HG02852 (cell line): Measurements from ENCODE around the gene FETUB.

Experiments used
- ATAC-seq: cut with Tn5 transposase; IDR thresholded peaks from one replicate; pipeline ENCODE4 v1.9.1; 2021; ENCODE audit warnings: mild to moderate bottlenecking, moderate library complexity; ENCODE audit not compliant: unreplicated experiment

The FETUB gene, protein sequence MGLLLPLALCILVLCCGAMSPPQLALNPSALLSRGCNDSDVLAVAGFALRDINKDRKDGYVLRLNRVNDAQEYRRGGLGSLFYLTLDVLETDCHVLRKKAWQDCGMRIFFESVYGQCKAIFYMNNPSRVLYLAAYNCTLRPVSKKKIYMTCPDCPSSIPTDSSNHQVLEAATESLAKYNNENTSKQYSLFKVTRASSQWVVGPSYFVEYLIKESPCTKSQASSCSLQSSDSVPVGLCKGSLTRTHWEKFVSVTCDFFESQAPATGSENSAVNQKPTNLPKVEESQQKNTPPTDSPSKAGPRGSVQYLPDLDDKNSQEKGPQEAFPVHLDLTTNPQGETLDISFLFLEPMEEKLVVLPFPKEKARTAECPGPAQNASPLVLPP

GRCh38 chr3:186639778-186640472, at the start of gene FETUB:
Gene FETUB (plus strand): TSS chr3:186640399. CDS start chr3:186640461, 62 bp downstream.
- ATAC-seq = no peak

GRCh38 chr3:186590580-186591295, 49.5 kb upstream of the FETUB start:
- ATAC-seq = no peak

DNA sequence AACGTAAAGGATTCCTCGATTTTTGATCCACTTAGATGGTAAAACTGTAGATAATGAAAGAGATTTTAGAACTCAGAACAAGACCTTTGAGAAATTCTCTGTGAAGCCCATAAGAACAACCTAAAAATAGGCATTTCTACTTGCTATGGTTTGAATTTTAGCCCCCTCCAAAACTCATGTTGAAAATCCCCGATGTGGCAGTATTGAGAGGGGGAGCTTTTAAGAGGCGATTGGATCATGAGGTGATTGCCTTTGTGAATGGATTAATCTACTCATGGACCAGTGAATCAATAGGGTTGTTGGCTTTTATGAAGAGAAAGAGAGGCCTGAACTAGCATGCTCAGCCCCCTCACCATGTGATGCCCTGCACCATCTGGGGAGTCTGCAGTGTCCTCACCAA, 47.5 kb upstream of the FETUB start:
- ATAC-seq = no peak

DNA sequence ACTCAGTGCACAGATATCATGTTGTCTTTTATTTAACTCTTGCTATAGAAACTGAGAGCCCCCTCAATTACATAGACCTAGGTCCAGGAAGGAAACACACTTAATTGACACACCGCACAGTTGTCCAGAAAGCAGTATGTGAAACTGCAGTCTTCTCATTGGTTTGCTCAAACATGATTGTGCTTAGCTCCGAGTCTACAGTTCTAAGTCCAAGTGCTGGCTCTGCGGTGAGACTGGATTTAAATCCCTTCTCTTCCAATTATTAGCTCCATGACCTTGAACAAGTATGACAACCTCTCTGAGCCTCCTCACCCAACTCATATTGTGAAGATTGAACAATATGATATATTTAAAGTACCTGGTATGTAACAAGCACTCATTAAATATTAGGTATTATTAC, 46.3 kb upstream of the FETUB start:
- ATAC-seq = no peak

DNA sequence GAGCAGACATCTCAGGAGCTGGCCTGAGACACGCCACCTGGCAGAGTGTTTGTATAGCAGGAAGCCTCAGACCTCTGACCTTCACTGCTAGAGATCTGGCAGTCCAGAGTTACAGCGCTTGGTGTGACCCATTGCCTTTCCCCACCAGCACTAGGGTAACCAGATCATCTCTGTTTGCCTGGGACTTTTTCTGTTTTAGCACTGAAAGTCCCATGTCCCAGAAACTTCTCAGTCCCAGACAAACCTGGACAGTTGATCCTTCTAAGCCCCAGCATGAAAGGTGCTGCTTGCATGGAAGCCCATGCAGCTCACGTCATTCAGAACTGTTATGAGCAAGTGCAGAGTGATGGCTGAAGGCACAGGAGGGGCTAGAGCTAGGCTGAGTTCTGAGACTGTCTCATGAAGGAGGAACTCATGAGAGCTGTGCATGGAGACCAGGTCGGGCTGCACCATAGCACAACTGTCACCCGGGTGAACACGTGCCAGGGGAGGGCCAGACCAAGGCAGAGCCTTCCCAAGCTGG, 45.5 kb upstream of the FETUB start:
- ATAC-seq = no peak

DNA sequence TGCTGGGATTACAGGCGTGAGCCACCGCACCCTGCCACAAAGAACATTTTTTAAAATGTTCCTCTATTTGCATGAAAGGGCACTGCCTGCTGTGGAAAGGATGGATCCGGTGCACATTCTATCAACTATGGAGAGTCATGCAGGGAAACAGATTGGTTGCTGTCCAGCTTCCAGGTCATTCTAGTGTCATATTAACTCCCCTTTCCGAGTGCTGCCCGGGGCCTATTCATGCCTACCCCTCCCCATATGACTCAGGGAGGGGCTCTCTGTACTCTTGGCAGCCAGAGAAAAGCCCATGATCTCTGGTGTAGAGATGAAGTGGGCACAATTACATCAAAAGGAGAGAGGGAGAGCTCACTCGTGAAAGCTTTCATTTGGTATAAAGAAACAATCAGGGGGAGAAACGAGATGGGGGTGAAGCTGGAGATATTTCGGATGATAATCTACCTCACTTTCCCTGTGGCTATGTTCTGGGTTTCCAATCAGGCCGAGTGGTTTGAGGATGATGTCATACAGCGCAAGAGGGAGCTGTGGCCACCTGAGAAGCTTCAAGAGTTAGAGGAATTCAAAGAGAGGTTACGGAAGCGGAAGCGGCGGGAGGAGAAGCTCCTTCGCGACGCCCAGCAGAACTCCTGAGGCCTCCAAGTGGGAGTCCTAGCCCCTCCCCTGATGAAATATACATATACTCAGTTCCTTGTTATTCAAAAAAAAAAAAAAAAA, 43.5 kb upstream of the FETUB start:
- no peak for ATAC-seq

DNA sequence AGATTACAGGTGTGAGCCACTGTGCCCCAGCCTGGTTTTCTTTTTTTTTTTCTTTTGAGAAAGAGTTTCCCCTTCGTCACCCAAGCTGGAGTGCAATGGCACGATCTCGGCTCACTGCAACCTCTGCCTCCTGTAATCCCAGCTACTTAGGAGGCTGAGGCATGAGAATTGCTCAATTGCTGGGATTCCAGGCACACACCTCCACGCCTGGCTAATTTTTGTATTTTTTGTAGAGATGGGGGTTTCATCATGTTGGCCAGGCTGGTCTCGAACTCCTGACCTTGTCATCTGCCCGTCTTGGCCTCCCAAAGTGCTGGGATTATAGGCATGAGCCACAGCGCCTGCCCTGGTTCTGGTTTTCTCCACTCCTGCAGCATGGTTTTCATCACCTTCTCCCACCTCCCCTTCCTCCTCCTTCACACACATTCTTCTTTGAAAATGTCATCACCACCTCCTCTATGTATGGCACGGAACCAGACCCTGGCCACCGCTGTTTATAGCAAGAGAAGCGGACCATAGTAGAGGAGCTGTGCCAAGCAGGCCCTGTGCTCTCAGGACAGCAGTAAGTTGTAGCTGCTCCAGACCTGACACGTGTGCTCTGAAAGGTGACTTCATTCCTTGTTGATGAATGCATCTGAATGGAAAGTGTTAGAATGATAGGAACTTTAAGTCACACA, 42.0 kb upstream of the FETUB start:
- ATAC-seq = no peak

DNA sequence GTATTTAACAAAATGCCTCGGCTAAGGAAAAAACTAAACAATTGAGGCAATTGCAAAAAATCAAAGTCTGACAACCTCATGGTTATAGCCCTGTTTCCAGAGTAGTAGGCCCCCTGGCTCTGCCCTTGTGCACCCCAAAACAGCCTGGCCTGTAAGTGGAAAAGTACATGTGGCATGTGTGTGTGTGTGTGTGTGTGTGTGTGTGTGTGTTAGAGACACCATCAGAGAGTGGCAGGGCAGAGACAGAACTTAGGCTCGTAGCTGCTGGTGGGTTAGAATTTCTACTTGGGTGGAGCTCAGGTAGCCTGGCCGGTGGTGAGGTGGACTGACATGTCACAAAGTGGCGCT, 41.4 kb upstream of the FETUB start:
- no peak for ATAC-seq

GRCh38 chr3:186599142-186599784, 40.9 kb upstream of the FETUB start:
- no peak for ATAC-seq

DNA sequence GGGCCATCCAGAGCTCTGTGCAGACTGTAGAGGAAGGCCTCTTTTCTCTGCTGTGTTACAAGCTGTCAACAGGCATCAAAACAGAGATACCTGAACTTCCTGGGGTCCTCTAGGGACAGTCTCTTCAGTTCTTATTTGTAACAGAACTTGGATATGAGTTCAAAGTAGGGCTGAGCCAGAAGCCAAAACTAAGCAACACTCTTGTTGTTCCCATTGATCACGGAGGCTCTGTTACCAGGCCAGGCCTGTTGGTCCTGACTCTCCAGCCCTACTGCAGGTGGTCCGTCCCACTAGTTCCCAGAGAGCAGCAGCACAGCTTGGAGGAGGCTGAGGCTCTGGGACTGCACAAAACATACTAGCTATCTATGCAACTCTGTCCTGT, 40.4 kb upstream of the FETUB start:
- no peak for ATAC-seq

DNA sequence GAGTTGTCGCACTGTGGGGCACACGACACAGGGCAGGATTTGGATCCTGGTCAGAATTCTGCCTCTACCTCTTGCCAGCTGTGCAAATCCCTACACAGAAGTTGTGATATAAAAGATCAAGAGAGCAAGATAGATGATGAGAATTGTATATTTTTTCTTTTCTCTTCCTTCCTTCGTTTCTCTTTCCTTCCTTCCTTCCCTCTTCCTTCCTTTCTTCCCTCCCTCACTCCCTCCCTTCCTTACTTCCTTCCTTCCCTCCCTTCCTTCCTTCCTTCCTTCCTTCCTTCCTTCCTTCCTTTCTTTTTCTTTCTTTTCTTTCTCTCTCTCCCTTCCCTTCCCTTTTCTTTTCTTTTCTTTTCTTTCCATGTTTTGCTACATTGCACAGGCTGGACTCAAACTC, 39.3 kb upstream of the FETUB start:
- no peak for ATAC-seq

DNA sequence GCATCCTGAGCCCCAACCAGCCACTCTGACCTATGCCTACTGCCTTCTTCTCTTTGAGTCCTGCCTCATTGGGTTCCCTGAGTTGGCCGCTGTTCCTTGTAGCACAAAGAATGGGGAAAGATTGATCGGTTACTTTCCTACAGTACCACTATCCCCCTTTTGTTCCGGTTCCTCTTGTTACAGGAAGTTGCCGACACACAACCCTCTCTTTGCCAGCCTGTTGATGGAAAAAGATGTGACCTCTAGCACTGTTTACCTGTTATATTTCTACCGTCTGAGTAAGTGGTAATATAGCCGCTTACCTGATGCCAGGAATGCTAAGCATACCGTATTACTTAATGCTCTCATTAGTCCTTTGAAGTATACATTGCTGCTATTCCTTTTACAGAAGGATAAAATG, 37.0 kb upstream of the FETUB start:
- ATAC-seq = no peak

GRCh38 chr3:186605078-186605477, 35.1 kb upstream of the FETUB start:
- ATAC-seq = no peak

DNA sequence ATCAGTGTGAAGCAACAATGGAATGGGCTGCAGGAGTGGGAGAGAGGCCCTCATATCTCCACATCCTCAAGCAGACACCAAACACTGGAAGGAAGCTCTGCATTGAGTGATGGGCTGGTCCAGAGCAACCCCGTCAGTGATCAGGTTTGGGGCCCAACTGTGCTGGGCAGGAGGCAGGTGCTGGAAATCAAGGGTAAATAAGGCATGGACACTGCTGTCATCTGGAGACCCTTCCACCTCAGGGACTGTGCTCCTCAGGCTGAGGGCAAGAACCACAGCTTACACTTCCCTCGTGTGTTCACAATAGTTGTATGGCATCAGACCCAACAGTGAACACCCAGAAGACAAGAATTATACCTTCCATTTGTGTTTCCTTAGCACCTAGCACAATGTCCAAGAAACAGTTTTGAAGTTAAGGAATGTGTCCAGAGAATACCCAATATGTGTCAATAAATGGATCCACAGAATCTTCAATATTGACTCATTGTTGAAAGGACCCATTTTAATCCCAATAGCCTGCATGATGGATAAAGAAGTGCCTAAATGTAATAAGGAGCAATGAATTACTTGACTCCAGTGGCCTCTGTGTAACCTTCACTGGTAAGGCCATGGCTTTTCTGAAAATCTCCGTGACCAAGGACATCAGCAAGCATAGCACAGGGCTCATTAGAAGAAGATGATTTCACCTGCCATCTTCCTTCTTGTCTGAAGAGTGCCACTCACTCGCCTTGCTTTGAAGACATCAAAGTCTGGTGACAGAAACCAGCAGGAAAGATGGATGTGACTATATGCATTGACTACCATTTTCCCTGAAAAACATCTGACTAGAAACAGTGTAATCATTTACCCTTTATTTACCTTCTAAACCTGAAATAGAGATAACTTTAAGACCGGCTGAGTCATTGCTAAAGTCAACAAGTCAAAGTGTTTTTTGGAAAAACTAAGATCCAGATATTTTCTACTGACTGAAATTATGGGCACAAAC, 34.3 kb upstream of the FETUB start:
- ATAC-seq = no peak

DNA sequence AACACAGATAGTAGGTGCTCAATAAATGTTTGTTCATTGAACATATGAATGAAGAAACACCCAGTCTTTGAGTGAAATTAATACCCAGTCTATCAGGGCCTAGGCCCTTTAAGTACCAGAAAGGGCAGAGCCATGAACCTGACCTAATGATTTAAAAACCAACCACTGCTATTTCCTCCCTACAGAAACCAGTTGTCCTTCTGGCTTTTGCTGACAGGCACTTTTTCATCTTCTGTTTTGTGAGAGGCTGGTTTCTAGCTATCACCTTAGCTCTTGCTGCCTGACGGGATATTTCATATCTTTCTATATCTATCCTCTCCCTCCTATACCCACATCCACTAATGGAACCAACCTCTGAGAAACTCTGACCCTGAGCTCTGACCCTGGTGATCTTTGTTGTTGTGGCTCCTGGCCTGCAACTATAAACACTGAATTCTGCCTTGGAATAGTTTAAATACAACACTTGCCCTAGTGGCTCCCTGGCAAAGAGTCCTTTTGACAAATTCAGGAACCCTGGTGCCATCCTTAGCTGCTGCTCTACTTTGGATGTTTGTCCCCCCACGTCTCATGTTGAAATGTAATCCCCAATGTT, 31.5 kb upstream of the FETUB start:
- no peak for ATAC-seq

GRCh38 chr3:186609247-186609868, 30.8 kb upstream of the FETUB start:
- no peak for ATAC-seq

- ATAC-seq = no peak
Measured at GRCh38 chr3:186612065-186612464, 28.1 kb upstream of the FETUB start.
